Upper lobe of right lung (tissue), 1 donor: ENCODE measurements around the gene MIPOL1. TPM values are rescaled to one million over a fixed set of nuclear protein-coding genes. Genes with fewer than 3 reads are reported as not detected.
A peak's percentile ranks its signal among the peaks of the same experiment; 100 is the strongest.

Source experiments
- ATAC-seq: fragments of 200-7000 bp; cut with Tn5 transposase; one replicate; pipeline ENCODE4 v1.9.1; 2020; ENCODE audit warnings: mild to moderate bottlenecking, moderate library complexity
- DNase-seq: peaks from one replicate; pipeline ENCODE4 v3.0.0-alpha.2; 2020
- H3K27ac ChIP-seq: fragments of 200-600 bp; one replicate; pipeline ENCODE4 v1.8.0; 2022
- H3K27me3 ChIP-seq: fragments of 200-600 bp; one replicate; pipeline ENCODE4 v1.8.0; 2022; ENCODE audit warnings: mild to moderate bottlenecking
- H3K36me3 ChIP-seq: fragments of 200-600 bp; one replicate; pipeline ENCODE4 v1.8.0; 2022
- H3K4me1 ChIP-seq: fragments of 200-600 bp; one replicate; pipeline ENCODE4 v1.8.0; 2022
- H3K4me3 ChIP-seq: fragments of 200-600 bp; one replicate; pipeline ENCODE4 v1.8.0; 2022; ENCODE audit warnings: mild to moderate bottlenecking
- H3K9me3 ChIP-seq: fragments of 200-600 bp; one replicate; pipeline ENCODE4 v1.8.0; 2022
- intact Hi-C: fragments of 100-400 bp; cut with DNase I; formaldehyde crosslinking; loops from one replicate; pipeline ENCODE4 v1.11.0; 2022
- total RNA-seq: library from RNA; stranded (reverse); fragmentation: NEBNext Ultra II Directional; extraction: Animal tissue kit (Norgen Biotek cat#: 25700); gene quantifications from one replicate; pipeline ENCODE4 v1.2.1, GENCODE V29; 2021
- TF ChIP-seq, protein P1 (sequence below): fragments of 200-600 bp; IDR thresholded peaks from one replicate; pipeline ENCODE4 v1.8.0; 2022; ENCODE audit warnings: antibody characterized with exemption
- donor health status: DM: no; HTN: yes; CAD: no; lungs with severe emphysema.

MIPOL1 gene
- total RNA-seq, 1 donor from 2014 or later: 10.0 TPM

DNA sequence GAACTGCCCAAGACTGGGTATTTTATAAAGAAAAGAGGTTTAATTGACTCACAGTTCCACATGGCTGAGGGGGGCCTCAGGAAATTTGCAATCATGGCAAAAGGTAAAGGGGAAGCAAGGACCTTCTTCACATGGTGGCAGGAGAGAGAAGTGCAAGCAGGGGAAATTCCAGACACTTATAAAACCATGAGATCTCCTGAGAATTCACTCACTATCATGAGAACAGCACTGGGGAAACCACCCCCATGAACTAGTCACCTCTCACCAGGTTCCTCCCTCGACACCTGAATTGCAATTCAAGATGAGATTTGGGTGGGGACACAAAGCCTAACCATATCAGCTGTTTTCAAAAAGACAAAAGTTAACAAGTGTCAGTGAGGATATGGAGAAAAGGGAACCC is 284.7 kb downstream of the MIPOL1 start:
- H3K36me3 ChIP-seq: no peaks in the 10 kb centered on the region
- no peaks in the 10 kb centered on the region for H3K9me3 ChIP-seq
- H3K4me1 ChIP-seq: no peaks in the 10 kb centered on the region
- no peak overlapping the region for H3K27ac ChIP-seq
- H3K4me3 ChIP-seq: no peak overlapping the region
- no peaks in the 10 kb centered on the region for H3K27me3 ChIP-seq
- DNase-seq (no peak), ATAC-seq (no peak)
- TF ChIP-seq, protein P1, sequence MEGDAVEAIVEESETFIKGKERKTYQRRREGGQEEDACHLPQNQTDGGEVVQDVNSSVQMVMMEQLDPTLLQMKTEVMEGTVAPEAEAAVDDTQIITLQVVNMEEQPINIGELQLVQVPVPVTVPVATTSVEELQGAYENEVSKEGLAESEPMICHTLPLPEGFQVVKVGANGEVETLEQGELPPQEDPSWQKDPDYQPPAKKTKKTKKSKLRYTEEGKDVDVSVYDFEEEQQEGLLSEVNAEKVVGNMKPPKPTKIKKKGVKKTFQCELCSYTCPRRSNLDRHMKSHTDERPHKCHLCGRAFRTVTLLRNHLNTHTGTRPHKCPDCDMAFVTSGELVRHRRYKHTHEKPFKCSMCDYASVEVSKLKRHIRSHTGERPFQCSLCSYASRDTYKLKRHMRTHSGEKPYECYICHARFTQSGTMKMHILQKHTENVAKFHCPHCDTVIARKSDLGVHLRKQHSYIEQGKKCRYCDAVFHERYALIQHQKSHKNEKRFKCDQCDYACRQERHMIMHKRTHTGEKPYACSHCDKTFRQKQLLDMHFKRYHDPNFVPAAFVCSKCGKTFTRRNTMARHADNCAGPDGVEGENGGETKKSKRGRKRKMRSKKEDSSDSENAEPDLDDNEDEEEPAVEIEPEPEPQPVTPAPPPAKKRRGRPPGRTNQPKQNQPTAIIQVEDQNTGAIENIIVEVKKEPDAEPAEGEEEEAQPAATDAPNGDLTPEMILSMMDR: no peak
- intact Hi-C loops: no loop called here

DNA sequence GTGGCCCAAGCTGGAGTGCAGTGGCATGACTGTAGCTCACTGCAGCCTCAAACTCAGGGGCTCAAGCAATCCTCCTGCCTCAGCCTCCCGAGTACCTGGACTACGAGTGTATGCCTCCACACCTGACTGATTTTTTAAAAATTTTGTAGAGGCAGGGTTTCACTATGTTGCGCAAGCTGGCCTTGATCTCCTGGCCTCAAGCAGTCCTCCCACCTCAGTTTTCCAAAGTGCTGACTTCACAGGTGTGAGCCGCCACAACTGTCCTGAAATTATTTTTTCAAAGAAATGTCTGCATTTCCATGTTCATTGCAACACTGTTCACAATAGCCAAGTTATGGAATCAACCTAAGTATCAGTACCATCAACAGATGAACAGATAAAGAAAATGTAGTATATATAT is 285.9 kb downstream of the MIPOL1 start:
- DNase-seq: no peak
- Histone ChIP-seq H3K4me3 (no peak overlapping the region), H3K9me3 (no peaks in the 10 kb centered on the region), H3K4me1 (no peaks in the 10 kb centered on the region), H3K27me3 (no peaks in the 10 kb centered on the region), H3K36me3 (no peaks in the 10 kb centered on the region), H3K27ac (no peak overlapping the region)
- ATAC-seq: no peak
- TF ChIP-seq, protein P1: no peak
- intact Hi-C loops: no loop called here

DNA sequence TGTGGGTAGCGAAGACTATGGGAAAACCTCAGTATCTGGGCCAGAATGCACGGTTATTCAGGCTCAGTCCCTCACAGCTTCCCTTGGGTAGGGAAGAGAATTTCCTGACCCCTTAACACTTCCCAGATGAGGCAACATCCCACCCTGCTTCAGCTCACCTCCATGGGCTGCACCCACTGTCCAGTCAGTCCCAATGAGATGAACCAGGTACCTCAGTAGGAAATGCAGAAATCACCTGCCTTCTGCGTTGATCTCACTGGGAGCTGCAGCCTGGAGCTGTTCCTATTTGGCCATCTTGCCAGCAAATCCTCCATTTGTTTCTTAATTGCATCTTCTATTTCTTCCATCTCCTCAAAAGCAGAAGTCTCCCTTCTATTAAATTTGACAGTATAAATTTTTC is 292.9 kb downstream of the MIPOL1 start:
- Histone ChIP-seq H3K27me3 (no peaks in the 10 kb centered on the region), H3K9me3 (no peaks in the 10 kb centered on the region), H3K27ac (no peak overlapping the region), H3K36me3 (no peaks in the 10 kb centered on the region), H3K4me1 (no peaks in the 10 kb centered on the region), H3K4me3 (no peak overlapping the region)
- intact Hi-C loops: no loop called here
- TF ChIP-seq, protein P1: no peak
- no peak for ATAC-seq
- no peak for DNase-seq

DNA sequence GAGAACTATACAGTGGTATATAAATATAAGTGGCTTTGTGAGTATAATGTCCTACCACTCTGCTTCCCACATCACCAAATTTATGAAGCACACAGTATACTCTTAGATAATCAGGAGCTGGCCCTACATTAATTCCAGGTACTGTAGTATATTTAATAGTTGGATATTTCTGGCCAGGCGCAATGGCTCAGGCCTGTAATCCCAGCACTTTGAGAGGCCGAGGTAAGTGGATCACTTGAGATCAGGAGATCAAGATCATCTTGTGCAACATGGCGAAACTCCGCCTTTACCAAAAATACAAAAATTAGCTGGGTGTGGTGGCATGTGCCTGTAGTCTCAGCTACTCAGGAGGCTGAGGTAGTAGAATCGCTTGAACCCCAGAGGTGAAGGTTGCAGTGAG is 293.3 kb downstream of the MIPOL1 start:
- no peak overlapping the region for H3K4me3 ChIP-seq
- H3K4me1 ChIP-seq: no peaks in the 10 kb centered on the region
- TF ChIP-seq, protein P1: no peak
- ATAC-seq (peak; percentile 55), DNase-seq (no peak)
- H3K27me3 ChIP-seq: no peaks in the 10 kb centered on the region
- H3K9me3 ChIP-seq: no peaks in the 10 kb centered on the region
- H3K27ac ChIP-seq: no peak overlapping the region
- no peaks in the 10 kb centered on the region for H3K36me3 ChIP-seq
- intact Hi-C loops: no loop called here

DNA sequence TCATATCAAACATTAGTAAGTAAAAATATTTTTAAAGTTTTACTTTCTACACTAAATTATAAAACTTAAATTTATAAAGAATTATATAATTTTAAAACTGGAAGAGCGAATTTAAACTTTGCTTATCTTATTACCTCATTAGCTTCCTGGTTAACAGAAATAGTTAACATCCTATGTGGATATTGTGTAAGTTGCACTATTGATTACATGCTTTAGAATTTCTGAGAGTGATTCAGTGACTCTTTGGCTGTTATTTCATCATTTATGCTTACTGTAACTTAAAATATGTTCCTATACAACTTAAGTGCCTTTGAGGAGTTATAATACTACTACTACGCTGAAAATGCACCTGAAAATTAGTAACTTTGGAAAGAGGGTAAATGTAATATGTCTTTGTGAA is 295.9 kb downstream of the MIPOL1 start:
- H3K36me3 ChIP-seq: no peaks in the 10 kb centered on the region
- H3K4me3 ChIP-seq: no peak overlapping the region
- no peak for ATAC-seq
- TF ChIP-seq, protein P1: no peak
- no peaks in the 10 kb centered on the region for H3K27me3 ChIP-seq
- intact Hi-C loops: no loop called here
- H3K27ac ChIP-seq: no peak overlapping the region
- H3K4me1 ChIP-seq: no peaks in the 10 kb centered on the region
- no peak for DNase-seq
- H3K9me3 ChIP-seq: no peaks in the 10 kb centered on the region

DNA sequence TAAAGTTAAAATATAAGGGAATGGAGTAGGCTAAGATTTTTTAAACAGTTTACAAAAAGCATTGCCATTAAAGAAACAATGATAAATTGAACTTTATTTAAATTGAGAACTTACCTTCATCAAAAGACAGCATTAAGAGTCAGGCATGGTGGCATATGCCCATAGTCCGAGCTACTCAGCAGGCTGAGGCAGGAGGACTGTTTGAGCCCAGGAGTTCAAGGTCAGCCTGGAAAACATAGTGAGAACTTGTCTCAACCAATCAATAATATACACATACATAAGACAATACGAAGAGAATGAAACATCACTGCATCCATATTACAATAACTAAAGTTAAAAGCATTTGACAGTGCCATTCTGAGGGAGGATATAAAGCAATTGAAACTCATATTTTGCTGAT is 299.7 kb downstream of the MIPOL1 start:
- TF ChIP-seq, protein P1: no peak

More for the DNA sequence above, 299.7 kb downstream of the MIPOL1 start:
- Histone ChIP-seq H3K27ac (no peak overlapping the region), H3K4me3 (no peak overlapping the region), H3K36me3 (no peaks in the 10 kb centered on the region), H3K27me3 (no peaks in the 10 kb centered on the region), H3K4me1 (no peaks in the 10 kb centered on the region), H3K9me3 (no peaks in the 10 kb centered on the region)
- intact Hi-C loops: no loop called here
- DNase-seq (no peak), ATAC-seq (no peak)
